T-cell (primary cell): ENCODE results near the gene GPRIN2. TPM values are rescaled to one million over a fixed set of nuclear protein-coding genes. Genes with fewer than 3 reads are reported as not detected.
"Not testable (repeated sequence)": the region's sequence is repeated elsewhere in the genome, so short reads cannot be mapped to it uniquely, and the experiment has no call there.

Experiments used
- ATAC-seq, 4 experiments: fragments of 200-7000 bp in 3 of 4; fragments of 150-1000 bp in 1 of 4; cut with Tn5 transposase; replicated peaks in 1 of 4; 1 replicate in 3 of 4; 2 replicates in 1 of 4; pipeline ENCODE4 v1.10.0; 2021; ENCODE audit warnings: moderate library complexity in 3 of 4, mild to moderate bottlenecking in 2 of 4, moderate number of reproducible peaks in 1 of 4
- CTCF ChIA-PET, 2 donors: fragments of 300-600 bp; sonication (Branson Sonifier 250); formaldehyde crosslinking; loops; one replicate each; lab custom pipeline; 2022; ENCODE audit warnings: antibody characterized with exemption in 2 of 2; lab: Charles Lee
- POLR2A ChIA-PET, 2 donors: fragments of 300-600 bp; sonication (Branson Sonifier 250); formaldehyde crosslinking; loops; one replicate each; lab custom pipeline; 2022; ENCODE audit warnings: antibody characterized with exemption in 2 of 2; lab: Charles Lee
- DNase-seq, 35 experiments: peaks; one replicate each; pipeline versions ENCODE4 v3.0.0 to v3.0.0-alpha.2; 2013 to 2023
- H3K27ac ChIP-seq: one replicate; pipeline ENCODE4 v1.5.1; 2013; ENCODE audit warnings: low read length
- H3K27me3 ChIP-seq, 2 experiments: replicated peaks in 1 of 2; 1 replicate in 1 of 2; 2 replicates in 1 of 2; pipeline versions ENCODE4 v1.6.1 to v1.7.0; 2013; ENCODE audit warnings: low read length in 1 of 2, mixed read lengths in 1 of 2; ENCODE audit not compliant: control insufficient read depth in 2 of 2, insufficient read depth in 2 of 2; ENCODE audit errors: extremely low read depth in 1 of 2
- H3K36me3 ChIP-seq, 2 donors: 1 replicate in 1 of 2; 2 replicates in 1 of 2; pipeline versions ENCODE4 v1.6.1 to v1.7.0; 2013; ENCODE audit warnings: low read length in 1 of 2; ENCODE audit not compliant: control insufficient read depth in 2 of 2, insufficient read depth in 1 of 2; ENCODE audit errors: extremely low read depth in 1 of 2
- H3K4me1 ChIP-seq, 2 experiments: 1 replicate in 1 of 2; 2 replicates in 1 of 2; pipeline versions ENCODE4 v1.6.1 to v1.7.0; 2013; ENCODE audit warnings: low read length in 2 of 2, mixed read lengths in 1 of 2; ENCODE audit not compliant: insufficient read depth in 2 of 2, control insufficient read depth in 1 of 2; ENCODE audit errors: extremely low read depth in 1 of 2
- H3K4me3 ChIP-seq, 2 donors: 1 replicate in 1 of 2; 2 replicates in 1 of 2; pipeline versions ENCODE4 v1.5.1 to v1.7.0; 2013; ENCODE audit warnings: mild to moderate bottlenecking in 2 of 2, low read length in 1 of 2, moderate library complexity in 1 of 2; ENCODE audit not compliant: control insufficient read depth in 1 of 2; ENCODE audit errors: extremely low read depth in 1 of 2
- H3K9me3 ChIP-seq: 2 replicates; pipeline ENCODE4 v1.7.0; 2013
- H3K27ac Mint-ChIP-seq, 2 donors: one replicate each; pipeline ENCODE4 v1.8.0; 2020 to 2021; ENCODE audit warnings: mild to moderate bottlenecking in 2 of 2, mixed read lengths in 2 of 2
- H3K27me3 Mint-ChIP-seq, 2 donors: one replicate each; pipeline ENCODE4 v1.8.0; 2021 to 2022; ENCODE audit warnings: mixed read lengths in 2 of 2
- H3K36me3 Mint-ChIP-seq: one replicate; pipeline ENCODE4 v1.8.0; 2021; ENCODE audit warnings: mixed read lengths
- H3K4me1 Mint-ChIP-seq, 3 donors: one replicate each; pipeline ENCODE4 v1.8.0; 2020 to 2022; ENCODE audit warnings: mixed read lengths in 3 of 3, mild to moderate bottlenecking in 1 of 3
- H3K4me3 Mint-ChIP-seq, 3 donors: one replicate each; pipeline ENCODE4 v1.8.0; 2020 to 2022; ENCODE audit warnings: mild to moderate bottlenecking in 3 of 3, mixed read lengths in 3 of 3, moderate library complexity in 3 of 3
- H3K9me3 Mint-ChIP-seq, 3 donors: one replicate each; pipeline ENCODE4 v1.8.0; 2020 to 2022; ENCODE audit warnings: mixed read lengths in 3 of 3
- WGBS: methylation state at CpG from one replicate; pipeline ENCODE4 v1.1.5; 2013; ENCODE audit warnings: missing lambda C conversion rate; ENCODE audit not compliant: insufficient coverage; 5-methylcytosine and 5-hydroxymethylcytosine counted together
- total RNA-seq, 35 experiments: library from RNA in 6 of 35; stranded (reverse) in 6 of 35; fragments of 120-200 nt in 1 of 35; gene quantifications; one replicate each; pipeline versions ENCODE4 v1.2.1 to v1.2.4 and lab custom pipeline; 2013 to 2026

Gene GPRIN2
- total RNA-seq, 5 donors from 2014 or later (not counting 1 experiment from before 2014, with no cell fraction given): not detected

- Histone ChIP-seq H3K27ac (no peak overlapping the region), H3K4me3 (no peak overlapping the region), H3K36me3 (no peaks in the 10 kb centered on the region), H3K27me3 (peaks cover 0 to 8% of the 10 kb centered on the region in 2 experiments), H3K4me1 (no peaks in the 10 kb centered on the region), H3K9me3 (no peaks in the 10 kb centered on the region)
- Mint-ChIP-seq H3K4me1 (no peaks in the 10 kb centered on the region), H3K27ac (no peak overlapping the region), H3K36me3 (no peaks in the 10 kb centered on the region), H3K9me3 (no peaks in the 10 kb centered on the region), H3K27me3 (peaks cover 0 to 3% of the 10 kb centered on the region in 2 donors), H3K4me3 (no peak overlapping the region)
- POLR2A ChIA-PET: no interaction called here
- no peak for ATAC-seq
- CTCF ChIA-PET: interaction anchor here in 1 of 2 donors (0.5 to 0.6 kb wide), 2 partner anchors 1170 to 1680 kb away, joined by 3 to 6 read pairs; no protein-coding TSS in a partner anchor
- peak in 2 of 35 experiments; percentile 14 to 23 for DNase-seq
- WGBS: 83% methylated on average over 9 of the region's 11 CpGs
Observed at GRCh38 chr10:46516660-46517416, 39.6 kb downstream of the GPRIN2 start.

GRCh38 chr10:46515793-46516192 is 40.7 kb downstream of the GPRIN2 start:
- no peaks in the 10 kb centered on the region for H3K9me3 ChIP-seq
- no peaks in the 10 kb centered on the region for H3K9me3 Mint-ChIP-seq
- no peak for ATAC-seq
- H3K27me3 ChIP-seq: peaks cover 0 to 8% of the 10 kb centered on the region in 2 experiments
- CTCF ChIA-PET: interaction anchor here in 1 of 2 donors (0.5 kb wide), 1 partner anchor 1169 kb away, joined by 6 read pairs; no protein-coding TSS in a partner anchor
- no peaks in the 10 kb centered on the region for H3K36me3 Mint-ChIP-seq
- H3K27ac Mint-ChIP-seq: no peak overlapping the region
- no peak overlapping the region for H3K27ac ChIP-seq
- peak in 2 of 35 experiments; percentile 4 to 23 for DNase-seq
- H3K36me3 ChIP-seq: no peaks in the 10 kb centered on the region
- POLR2A ChIA-PET: no interaction called here
- H3K4me1 Mint-ChIP-seq: no peaks in the 10 kb centered on the region
- H3K4me3 Mint-ChIP-seq: no peak overlapping the region
- 86% methylated on average over 2 of the region's 3 CpGs for WGBS
- no peaks in the 10 kb centered on the region for H3K4me1 ChIP-seq
- H3K4me3 ChIP-seq: no peak overlapping the region
- peaks cover 0 to 3% of the 10 kb centered on the region in 2 donors for H3K27me3 Mint-ChIP-seq

GRCh38 chr10:46515366-46515765 is 41.1 kb downstream of the GPRIN2 start:
- ATAC-seq: no peak

GRCh38 chr10:46514899-46515298 is 41.6 kb downstream of the GPRIN2 start:
- Histone ChIP-seq H3K4me3 (no peak overlapping the region), H3K27me3 (peaks cover 0 to 8% of the 10 kb centered on the region in 2 experiments), H3K36me3 (no peaks in the 10 kb centered on the region), H3K9me3 (no peaks in the 10 kb centered on the region), H3K4me1 (no peaks in the 10 kb centered on the region), H3K27ac (no peak overlapping the region)
- POLR2A ChIA-PET: interaction anchor here in 1 of 2 donors (0.5 kb wide), 1 partner anchor 185 kb away, joined by 5 read pairs; no protein-coding TSS in a partner anchor
- Mint-ChIP-seq H3K4me3 (no peak overlapping the region), H3K27ac (no peak overlapping the region), H3K9me3 (no peaks in the 10 kb centered on the region), H3K36me3 (no peaks in the 10 kb centered on the region), H3K27me3 (peaks cover 0 to 3% of the 10 kb centered on the region in 2 donors), H3K4me1 (no peaks in the 10 kb centered on the region)
- DNase-seq (peak in 1 of 35 experiments; percentile 10), ATAC-seq (no peak)
- WGBS: no CpG with 5 or more reads among the region's 3 CpGs
- CTCF ChIA-PET: no interaction called here

More at GRCh38 chr10:46515366-46515765, 41.1 kb downstream of the GPRIN2 start:
- Histone ChIP-seq H3K9me3 (no peaks in the 10 kb centered on the region), H3K4me3 (no peak overlapping the region), H3K4me1 (no peaks in the 10 kb centered on the region), H3K27me3 (peaks cover 0 to 8% of the 10 kb centered on the region in 2 experiments), H3K36me3 (no peaks in the 10 kb centered on the region), H3K27ac (no peak overlapping the region)
- CTCF ChIA-PET: no interaction called here
- Mint-ChIP-seq H3K9me3 (no peaks in the 10 kb centered on the region), H3K36me3 (no peaks in the 10 kb centered on the region), H3K4me1 (no peaks in the 10 kb centered on the region), H3K27ac (no peak overlapping the region), H3K4me3 (no peak overlapping the region), H3K27me3 (peaks cover 0 to 3% of the 10 kb centered on the region in 2 donors)
- POLR2A ChIA-PET: no interaction called here
- no peak for DNase-seq

- no peak overlapping the region for H3K4me3 Mint-ChIP-seq
- CTCF ChIA-PET: no interaction called here
- POLR2A ChIA-PET: interaction anchor here in 1 of 2 donors (0.5 kb wide), 1 partner anchor 185 kb away, joined by 5 read pairs; no protein-coding TSS in a partner anchor
Observed at GRCh38 chr10:46514431-46514861, 42.0 kb downstream of the GPRIN2 start.

GRCh38 chr10:46513333-46513732 is 43.1 kb downstream of the GPRIN2 start:
- DNase-seq, H3K9me3 ChIP-seq, H3K27me3 Mint-ChIP-seq, H3K36me3 Mint-ChIP-seq, H3K27me3 ChIP-seq, POLR2A ChIA-PET, H3K4me1 Mint-ChIP-seq, H3K4me1 ChIP-seq, H3K4me3 ChIP-seq, H3K9me3 Mint-ChIP-seq, CTCF ChIA-PET, H3K27ac Mint-ChIP-seq, H3K4me3 Mint-ChIP-seq, ATAC-seq, H3K36me3 ChIP-seq, H3K27ac ChIP-seq: not testable (repeated sequence)
- no CpG with 5 or more reads among the region's 8 CpGs for WGBS

More at GRCh38 chr10:46514431-46514861, 42.0 kb downstream of the GPRIN2 start:
- no peak overlapping the region for H3K27ac Mint-ChIP-seq
- Histone ChIP-seq H3K27me3 (peaks cover 0 to 8% of the 10 kb centered on the region in 2 experiments), H3K27ac (no peak overlapping the region), H3K4me3 (no peak overlapping the region), H3K4me1 (no peaks in the 10 kb centered on the region), H3K36me3 (no peaks in the 10 kb centered on the region), H3K9me3 (no peaks in the 10 kb centered on the region)
- ATAC-seq (no peak), DNase-seq (peak in 3 of 35 experiments; percentile 4 to 17 (median 5))
- H3K27me3 Mint-ChIP-seq: peaks cover 0 to 3% of the 10 kb centered on the region in 2 donors
- no peaks in the 10 kb centered on the region for H3K36me3 Mint-ChIP-seq
- no peaks in the 10 kb centered on the region for H3K4me1 Mint-ChIP-seq
- 79% methylated on average over 6 of the region's 6 CpGs for WGBS
- no peaks in the 10 kb centered on the region for H3K9me3 Mint-ChIP-seq
